ENCODE measurements around the gene GRM5. TPM values are rescaled to one million over a fixed set of nuclear protein-coding genes. Genes with fewer than 3 reads are reported as not detected.

GRM5 gene
- total RNA-seq, 4 donors from 2014 or later, result under 0.01 to 1.8 (median under 0.01) TPM; not detected in 1

GRCh38 chr11:88814076-88814475 lies 251.7 kb downstream of the GRM5 start:
- no peaks in the 10 kb centered on the region for H3K36me3 ChIP-seq
- 0% methylated on average over 1 of the region's 1 CpG for WGBS, 2 donors
- no peak for DNase-seq (ENCODE audit: low spot score in 2 of 2)
- no peak overlapping the region for H3K4me3 ChIP-seq
- no peaks in the 10 kb centered on the region for H3K9me3 ChIP-seq
- no peak for TF ChIP-seq POLR2A (IDR thresholded peaks at IDR 0.05)
- TF ChIP-seq EP300 (IDR thresholded peaks at IDR 0.05), result no peak
- TF ChIP-seq CTCF (IDR thresholded peaks at IDR 0.05), result no peak
- H3K27me3 ChIP-seq, result no peaks in the 10 kb centered on the region
- H3K27ac ChIP-seq, result no peak overlapping the region
- H3K4me1 ChIP-seq, result no peaks in the 10 kb centered on the region

DNA sequence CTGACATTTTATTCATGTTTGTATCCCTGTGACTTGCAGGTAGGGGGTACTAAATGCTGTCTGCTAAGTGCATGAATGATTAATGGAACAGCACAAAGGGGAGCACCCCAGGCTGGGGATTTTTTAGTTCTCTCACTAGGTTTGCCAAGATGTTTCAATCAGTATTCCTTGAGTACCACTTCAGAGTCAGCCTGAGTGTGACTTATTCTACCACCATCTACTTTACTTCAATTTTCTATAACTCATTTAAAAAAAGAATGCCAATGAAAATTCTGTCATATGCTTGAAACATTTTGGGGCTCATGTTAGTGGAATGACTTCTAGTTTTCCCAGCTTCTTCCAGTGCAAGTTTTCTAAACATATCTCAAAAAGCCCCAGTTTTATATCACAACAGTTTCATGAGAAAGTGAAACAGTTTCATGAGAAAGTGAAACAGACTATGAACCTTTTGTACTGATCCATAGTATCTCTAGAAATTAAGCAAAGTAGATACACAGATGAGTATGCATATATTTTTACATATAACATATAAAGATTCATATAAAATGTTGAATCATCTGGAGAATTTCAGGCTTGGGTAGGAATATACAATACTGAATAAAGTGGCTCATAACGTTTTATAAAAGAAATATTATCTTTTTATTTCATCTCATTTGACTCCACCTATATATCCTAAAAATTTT lies 252.4 kb downstream of the GRM5 start:
- no peaks in the 10 kb centered on the region for H3K4me1 ChIP-seq
- H3K27ac ChIP-seq, result no peak overlapping the region
- no peaks in the 10 kb centered on the region for H3K9me3 ChIP-seq
- DNase-seq (ENCODE audit: low spot score in 2 of 2), result no peak
- TF ChIP-seq EP300 (IDR thresholded peaks at IDR 0.05) (no peak), POLR2A (IDR thresholded peaks at IDR 0.05) (no peak), CTCF (IDR thresholded peaks at IDR 0.05) (no peak)
- WGBS, 2 donors, result 49 to 51% methylated on average over 1 of the region's 1 CpG
- no peak overlapping the region for H3K4me3 ChIP-seq
- H3K27me3 ChIP-seq, result no peaks in the 10 kb centered on the region
- no peaks in the 10 kb centered on the region for H3K36me3 ChIP-seq

- Histone ChIP-seq H3K27ac (no peak overlapping the region), H3K4me3 (no peak overlapping the region), H3K9me3 (no peaks in the 10 kb centered on the region), H3K4me1 (no peaks in the 10 kb centered on the region), H3K27me3 (no peaks in the 10 kb centered on the region), H3K36me3 (no peaks in the 10 kb centered on the region)
- no peak for DNase-seq (ENCODE audit: low spot score in 2 of 2)
- 71 to 78% methylated on average over 3 of the region's 3 CpGs for WGBS, 2 donors
- no peak for TF ChIP-seq CTCF (IDR thresholded peaks at IDR 0.05)
Observed at GRCh38 chr11:88810420-88811097, 255.2 kb downstream of the GRM5 start.

DNA sequence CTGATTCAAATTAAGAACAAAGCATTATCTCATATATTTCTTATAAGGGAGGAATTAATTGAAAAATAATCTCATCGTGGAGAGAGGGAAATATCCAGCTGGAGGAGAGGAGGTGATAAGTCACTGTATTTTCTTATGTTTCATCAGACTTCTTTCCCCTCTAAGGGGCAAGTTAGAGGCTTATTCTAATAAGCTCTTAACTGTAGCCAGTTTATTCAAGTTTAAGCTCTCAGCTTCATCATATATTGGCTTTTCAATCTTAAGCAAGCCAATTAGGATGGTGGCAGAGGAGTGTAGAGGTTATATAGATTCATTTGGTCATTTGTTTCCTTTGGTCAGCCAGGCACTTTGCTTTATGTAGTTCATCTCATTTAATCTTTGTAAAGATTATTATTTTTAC lies 256.7 kb downstream of the GRM5 start:
- no peak for DNase-seq (ENCODE audit: low spot score in 2 of 2)
- TF ChIP-seq CTCF (IDR thresholded peaks at IDR 0.05) (no peak), EP300 (IDR thresholded peaks at IDR 0.05) (no peak), POLR2A (IDR thresholded peaks at IDR 0.05) (no peak)
- H3K4me3 ChIP-seq, result no peak overlapping the region
- H3K4me1 ChIP-seq, result no peaks in the 10 kb centered on the region
- no peaks in the 10 kb centered on the region for H3K36me3 ChIP-seq
- no peak overlapping the region for H3K27ac ChIP-seq
- 45 to 61% methylated on average over 1 of the region's 1 CpG for WGBS, 2 donors
- no peaks in the 10 kb centered on the region for H3K27me3 ChIP-seq
- H3K9me3 ChIP-seq, result no peaks in the 10 kb centered on the region

DNA sequence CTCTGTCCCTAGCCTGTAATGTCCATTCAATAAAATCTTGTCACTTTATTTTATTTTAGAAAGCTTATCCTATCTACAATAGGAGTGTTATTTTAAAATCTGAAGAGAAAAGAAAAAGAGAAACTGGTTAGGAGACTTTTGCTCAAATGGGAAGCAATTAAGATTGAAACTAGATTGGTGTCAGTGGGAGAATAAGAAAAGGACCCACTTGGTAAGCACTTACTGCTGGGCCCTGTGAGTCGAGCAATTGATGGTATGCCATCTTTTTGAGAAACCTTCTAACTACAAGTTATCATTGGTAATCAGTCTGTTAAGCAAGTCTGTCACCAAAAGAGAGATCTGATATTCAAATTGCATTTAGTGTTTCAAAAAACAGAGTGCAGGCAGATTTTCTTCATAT lies 258.4 kb downstream of the GRM5 start:
- no peaks in the 10 kb centered on the region for H3K4me1 ChIP-seq
- H3K36me3 ChIP-seq, result no peaks in the 10 kb centered on the region
- WGBS, 2 donors, result 80 to 84% methylated on average over 1 of the region's 1 CpG
- no peak overlapping the region for H3K27ac ChIP-seq
- no peak overlapping the region for H3K4me3 ChIP-seq
- no peaks in the 10 kb centered on the region for H3K27me3 ChIP-seq
- no peaks in the 10 kb centered on the region for H3K9me3 ChIP-seq
- no peak for DNase-seq (ENCODE audit: low spot score in 2 of 2)
- TF ChIP-seq CTCF (IDR thresholded peaks at IDR 0.05) (no peak), POLR2A (IDR thresholded peaks at IDR 0.05) (no peak), EP300 (IDR thresholded peaks at IDR 0.05) (no peak)

Data from tibial nerve (tissue), 4 donors.